OCI-LY3 (cell line): Measurements from ENCODE around the gene MAPK8.

ENCODE experiments used
- EZH2phosphoT487 ChIP-seq: fragments of 200-600 bp; shearing (Covaris generic); IDR thresholded peaks from 2 replicates; pipeline ENCODE4 v1.6.1; 2018; ENCODE audit warnings: antibody characterized with exemption, mixed run types, low read depth
- TF ChIP-seq, protein P1 (sequence below): fragments of 200-600, 300-600 bp; sonication (generic); IDR thresholded peaks from 2 replicates; pipeline ENCODE4 v1.5.1; 2014; ENCODE audit warnings: antibody characterized with exemption, low read length, low read depth

- TF ChIP-seq, protein P1, sequence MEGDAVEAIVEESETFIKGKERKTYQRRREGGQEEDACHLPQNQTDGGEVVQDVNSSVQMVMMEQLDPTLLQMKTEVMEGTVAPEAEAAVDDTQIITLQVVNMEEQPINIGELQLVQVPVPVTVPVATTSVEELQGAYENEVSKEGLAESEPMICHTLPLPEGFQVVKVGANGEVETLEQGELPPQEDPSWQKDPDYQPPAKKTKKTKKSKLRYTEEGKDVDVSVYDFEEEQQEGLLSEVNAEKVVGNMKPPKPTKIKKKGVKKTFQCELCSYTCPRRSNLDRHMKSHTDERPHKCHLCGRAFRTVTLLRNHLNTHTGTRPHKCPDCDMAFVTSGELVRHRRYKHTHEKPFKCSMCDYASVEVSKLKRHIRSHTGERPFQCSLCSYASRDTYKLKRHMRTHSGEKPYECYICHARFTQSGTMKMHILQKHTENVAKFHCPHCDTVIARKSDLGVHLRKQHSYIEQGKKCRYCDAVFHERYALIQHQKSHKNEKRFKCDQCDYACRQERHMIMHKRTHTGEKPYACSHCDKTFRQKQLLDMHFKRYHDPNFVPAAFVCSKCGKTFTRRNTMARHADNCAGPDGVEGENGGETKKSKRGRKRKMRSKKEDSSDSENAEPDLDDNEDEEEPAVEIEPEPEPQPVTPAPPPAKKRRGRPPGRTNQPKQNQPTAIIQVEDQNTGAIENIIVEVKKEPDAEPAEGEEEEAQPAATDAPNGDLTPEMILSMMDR: no peak
- no peak for TF ChIP-seq EZH2phosphoT487
Measured at GRCh38 chr10:48273741-48274140, 32.7 kb upstream of the MAPK8 start.
